ENCODE data around the gene DEFB132.

The DEFB132 gene

GRCh38 chr20:266596-267562 lies 9.4 kb downstream of the DEFB132 start:
- H3K4me3 ChIP-seq (ENCODE audit: insufficient read length, low read depth) = peak overlapping the region; percentile 19
- H3K27me3 ChIP-seq (ENCODE audit: insufficient read depth, insufficient read length) = peaks cover 12% of the 10 kb centered on the region
- no peak for TF ChIP-seq SUZ12 (IDR thresholded peaks at IDR 0.05; ENCODE audit: extremely low read depth, insufficient read depth, insufficient read length)
- TF ChIP-seq ZNF274 (IDR thresholded peaks at IDR 0.05; ENCODE audit: low read depth, low read length) = no peak
- TF ChIP-seq YY1 (IDR thresholded peaks at IDR 0.05; ENCODE audit: insufficient read depth, insufficient read length) = no peak
- no peaks in the 10 kb centered on the region for H3K9me3 ChIP-seq (ENCODE audit: insufficient read depth, low read length)
- DNase-seq (ENCODE audit: low read depth, low spot score) = peak; percentile 85
- H3K36me3 ChIP-seq (ENCODE audit: insufficient read depth, insufficient read length, low read length) = no peaks in the 10 kb centered on the region
- peaks cover 3% of the 10 kb centered on the region for H3K4me1 ChIP-seq (ENCODE audit: insufficient read depth, insufficient read length)
- H3K9ac ChIP-seq (ENCODE audit: insufficient read length, low read depth) = peak overlapping the region; percentile 61

DNA sequence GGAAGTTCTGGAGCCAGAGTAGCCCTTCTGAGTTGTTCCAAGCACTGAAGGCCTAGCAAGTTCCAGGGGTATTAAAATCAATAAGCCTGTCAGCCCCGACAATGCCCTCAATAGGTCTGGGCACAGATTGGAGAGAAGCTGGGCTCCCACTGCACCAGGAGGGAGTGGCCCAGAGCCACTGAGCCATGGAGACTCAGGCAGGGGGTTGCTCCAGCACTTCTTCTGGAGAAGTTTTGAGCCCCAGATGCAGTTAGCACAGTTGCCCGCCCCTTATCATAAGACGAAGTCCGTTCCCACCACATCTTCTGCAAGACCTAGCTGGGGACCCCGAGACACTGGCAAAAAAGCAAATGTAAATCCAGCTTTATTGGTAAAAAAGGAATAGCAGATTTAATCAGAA lies 13.0 kb downstream of the DEFB132 start:
- DNase-seq (ENCODE audit: low read depth, low spot score) = no peak
- Histone ChIP-seq H3K27me3 (ENCODE audit: insufficient read depth, insufficient read length) (peaks cover 12% of the 10 kb centered on the region), H3K9ac (ENCODE audit: insufficient read length, low read depth) (no peak overlapping the region), H3K4me1 (ENCODE audit: insufficient read depth, insufficient read length) (no peaks in the 10 kb centered on the region), H3K36me3 (ENCODE audit: insufficient read depth, insufficient read length, low read length) (no peaks in the 10 kb centered on the region), H3K9me3 (ENCODE audit: insufficient read depth, low read length) (no peaks in the 10 kb centered on the region), H3K4me3 (ENCODE audit: insufficient read length, low read depth) (no peak overlapping the region)
- TF ChIP-seq SUZ12 (IDR thresholded peaks at IDR 0.05; ENCODE audit: extremely low read depth, insufficient read depth, insufficient read length) = no peak
- no peak for TF ChIP-seq ZNF274 (IDR thresholded peaks at IDR 0.05; ENCODE audit: low read depth, low read length)
- no peak for TF ChIP-seq YY1 (IDR thresholded peaks at IDR 0.05; ENCODE audit: insufficient read depth, insufficient read length)

DNA sequence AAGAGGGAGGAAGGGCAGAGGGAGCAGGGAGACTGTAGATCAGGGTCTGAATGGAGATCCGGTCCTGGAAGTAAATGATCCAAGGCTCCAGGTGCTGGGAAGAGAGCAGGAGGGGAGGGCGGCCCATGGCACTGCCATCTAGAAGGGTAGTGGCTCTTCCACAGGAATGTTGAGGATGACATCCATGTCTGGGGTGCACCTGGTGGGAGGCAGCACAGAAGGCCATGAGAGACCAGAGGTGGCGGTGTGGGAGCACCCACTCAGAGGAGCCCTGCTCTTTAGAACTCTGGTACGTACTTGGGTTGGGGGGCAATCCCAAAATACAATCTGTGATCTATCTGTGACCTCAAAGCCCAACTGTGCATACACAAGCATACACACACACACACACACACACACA lies 13.5 kb downstream of the DEFB132 start:
- no peak overlapping the region for H3K4me3 ChIP-seq (ENCODE audit: insufficient read length, low read depth)
- no peaks in the 10 kb centered on the region for H3K36me3 ChIP-seq (ENCODE audit: insufficient read depth, insufficient read length, low read length)
- DNase-seq (ENCODE audit: low read depth, low spot score) = no peak
- no peaks in the 10 kb centered on the region for H3K4me1 ChIP-seq (ENCODE audit: insufficient read depth, insufficient read length)
- H3K9me3 ChIP-seq (ENCODE audit: insufficient read depth, low read length) = no peaks in the 10 kb centered on the region
- peaks cover 10% of the 10 kb centered on the region for H3K27me3 ChIP-seq (ENCODE audit: insufficient read depth, insufficient read length)
- H3K9ac ChIP-seq (ENCODE audit: insufficient read length, low read depth) = no peak overlapping the region
- TF ChIP-seq ZNF274 (IDR thresholded peaks at IDR 0.05; ENCODE audit: low read depth, low read length) (no peak), SUZ12 (IDR thresholded peaks at IDR 0.05; ENCODE audit: extremely low read depth, insufficient read depth, insufficient read length) (no peak), YY1 (IDR thresholded peaks at IDR 0.05; ENCODE audit: insufficient read depth, insufficient read length) (no peak)

- no peak for DNase-seq (ENCODE audit: low read depth, low spot score)
- H3K9me3 ChIP-seq (ENCODE audit: insufficient read depth, low read length) = no peaks in the 10 kb centered on the region
- H3K36me3 ChIP-seq (ENCODE audit: insufficient read depth, insufficient read length, low read length) = peaks cover 1% of the 10 kb centered on the region
- TF ChIP-seq ZNF274 (IDR thresholded peaks at IDR 0.05; ENCODE audit: low read depth, low read length) (no peak), YY1 (IDR thresholded peaks at IDR 0.05; ENCODE audit: insufficient read depth, insufficient read length) (no peak), SUZ12 (IDR thresholded peaks at IDR 0.05; ENCODE audit: extremely low read depth, insufficient read depth, insufficient read length) (no peak)
- peaks cover 5% of the 10 kb centered on the region for H3K27me3 ChIP-seq (ENCODE audit: insufficient read depth, insufficient read length)
- H3K9ac ChIP-seq (ENCODE audit: insufficient read length, low read depth) = no peak overlapping the region
- H3K4me1 ChIP-seq (ENCODE audit: insufficient read depth, insufficient read length) = no peaks in the 10 kb centered on the region
- H3K4me3 ChIP-seq (ENCODE audit: insufficient read length, low read depth) = no peak overlapping the region
These were observed 14.0 kb downstream of the DEFB132 start for GRCh38 chr20:271528-271927.

DNA sequence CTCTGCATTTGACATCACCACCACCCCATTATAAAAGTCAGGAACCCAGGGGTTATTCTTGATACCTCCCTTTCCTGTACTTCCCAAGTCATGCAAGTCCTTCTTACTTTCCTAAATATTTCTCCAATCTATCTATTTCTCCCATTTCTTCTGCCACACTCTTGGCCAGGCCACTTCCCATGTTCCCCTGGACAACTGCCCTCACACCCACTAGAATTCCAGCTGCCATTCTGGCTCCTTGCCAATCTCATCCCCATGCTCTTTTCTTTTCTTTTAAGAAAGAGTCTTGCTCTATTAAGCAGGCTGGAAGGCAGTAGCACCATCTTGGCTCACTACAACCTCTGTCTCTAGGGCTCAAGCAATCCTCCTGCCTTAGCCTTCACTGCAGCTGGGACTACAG lies 15.2 kb downstream of the DEFB132 start:
- Histone ChIP-seq H3K36me3 (ENCODE audit: insufficient read depth, insufficient read length, low read length) (peaks cover 5% of the 10 kb centered on the region), H3K27me3 (ENCODE audit: insufficient read depth, insufficient read length) (no peaks in the 10 kb centered on the region), H3K4me3 (ENCODE audit: insufficient read length, low read depth) (no peak overlapping the region), H3K9ac (ENCODE audit: insufficient read length, low read depth) (no peak overlapping the region), H3K4me1 (ENCODE audit: insufficient read depth, insufficient read length) (no peaks in the 10 kb centered on the region), H3K9me3 (ENCODE audit: insufficient read depth, low read length) (no peaks in the 10 kb centered on the region)
- DNase-seq (ENCODE audit: low read depth, low spot score) = no peak
- TF ChIP-seq YY1 (IDR thresholded peaks at IDR 0.05; ENCODE audit: insufficient read depth, insufficient read length) (no peak), ZNF274 (IDR thresholded peaks at IDR 0.05; ENCODE audit: low read depth, low read length) (no peak), SUZ12 (IDR thresholded peaks at IDR 0.05; ENCODE audit: extremely low read depth, insufficient read depth, insufficient read length) (no peak)

DNA sequence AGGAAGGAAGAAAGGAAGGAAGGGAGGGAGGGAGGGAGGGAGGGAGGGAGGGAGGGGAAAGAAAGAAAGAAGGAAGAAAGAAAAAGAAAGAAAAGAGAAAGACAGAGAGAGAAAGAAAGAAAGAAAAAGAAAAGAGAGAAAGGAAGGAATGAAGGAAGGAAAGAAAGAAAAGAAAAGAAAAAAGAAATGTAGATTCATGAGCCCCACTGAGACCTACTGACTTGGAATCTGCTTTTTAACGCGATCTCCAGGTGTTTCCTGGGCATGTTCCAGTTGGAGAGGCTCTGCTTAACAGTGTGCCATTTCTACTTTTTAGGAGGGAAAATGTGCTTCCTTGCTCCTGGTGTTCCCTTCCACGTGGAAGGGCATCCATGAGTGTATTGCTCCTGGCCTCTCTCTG lies 16.4 kb downstream of the DEFB132 start:
- TF ChIP-seq ZNF274 (IDR thresholded peaks at IDR 0.05; ENCODE audit: low read depth, low read length) (no peak), SUZ12 (IDR thresholded peaks at IDR 0.05; ENCODE audit: extremely low read depth, insufficient read depth, insufficient read length) (no peak), YY1 (IDR thresholded peaks at IDR 0.05; ENCODE audit: insufficient read depth, insufficient read length) (no peak)

DNA sequence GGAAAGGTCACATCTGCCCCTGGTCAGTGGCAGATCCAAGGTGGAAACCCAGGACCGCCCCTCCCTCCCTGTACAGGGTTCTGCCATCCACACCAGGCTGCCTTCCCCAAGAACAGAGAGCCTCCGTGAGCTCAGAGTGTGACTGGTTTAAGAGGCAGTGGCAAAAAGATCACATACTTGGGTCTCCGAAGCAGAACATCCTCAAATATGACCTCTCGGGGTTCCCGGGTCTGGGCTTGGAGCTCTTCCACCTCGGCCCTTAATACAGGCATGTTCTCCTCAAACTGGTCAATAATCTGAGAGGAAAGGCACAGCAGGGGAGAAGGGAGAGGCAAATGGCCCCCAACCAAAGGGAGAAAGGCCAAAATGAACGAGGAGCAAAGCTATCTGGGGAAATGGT lies 18.3 kb downstream of the DEFB132 start:
- no peak for DNase-seq (ENCODE audit: low read depth, low spot score)
- Histone ChIP-seq H3K4me3 (ENCODE audit: insufficient read length, low read depth) (no peak overlapping the region), H3K4me1 (ENCODE audit: insufficient read depth, insufficient read length) (peaks cover 4% of the 10 kb centered on the region), H3K36me3 (ENCODE audit: insufficient read depth, insufficient read length, low read length) (peaks cover 9% of the 10 kb centered on the region), H3K27me3 (ENCODE audit: insufficient read depth, insufficient read length) (no peaks in the 10 kb centered on the region), H3K9me3 (ENCODE audit: insufficient read depth, low read length) (no peaks in the 10 kb centered on the region), H3K9ac (ENCODE audit: insufficient read length, low read depth) (no peak overlapping the region)
- TF ChIP-seq YY1 (IDR thresholded peaks at IDR 0.05; ENCODE audit: insufficient read depth, insufficient read length) (no peak), ZNF274 (IDR thresholded peaks at IDR 0.05; ENCODE audit: low read depth, low read length) (no peak), SUZ12 (IDR thresholded peaks at IDR 0.05; ENCODE audit: extremely low read depth, insufficient read depth, insufficient read length) (no peak)

More for the DNA sequence above, 16.4 kb downstream of the DEFB132 start:
- H3K9ac ChIP-seq (ENCODE audit: insufficient read length, low read depth) = no peak overlapping the region
- no peak for DNase-seq (ENCODE audit: low read depth, low spot score)
- H3K9me3 ChIP-seq (ENCODE audit: insufficient read depth, low read length) = no peaks in the 10 kb centered on the region
- peaks cover 4% of the 10 kb centered on the region for H3K4me1 ChIP-seq (ENCODE audit: insufficient read depth, insufficient read length)
- no peak overlapping the region for H3K4me3 ChIP-seq (ENCODE audit: insufficient read length, low read depth)
- H3K36me3 ChIP-seq (ENCODE audit: insufficient read depth, insufficient read length, low read length) = peaks cover 9% of the 10 kb centered on the region
- H3K27me3 ChIP-seq (ENCODE audit: insufficient read depth, insufficient read length) = no peaks in the 10 kb centered on the region
